Prostate gland (tissue), 2 donors: Measurements from ENCODE around the gene ADGRG6.

Experiments used
- CTCF ChIP-seq, 4 experiments: fragments of 200-600 bp in 2 of 4; fragments of 450-650 bp in 2 of 4; sonication (generic) in 2 of 4; IDR thresholded peaks; 1 replicate in 3 of 4; 2 replicates in 1 of 4; pipeline ENCODE4 v1.5.1; 2016 to 2019; ENCODE audit warnings: antibody characterized with exemption in 4 of 4, mild to moderate bottlenecking in 2 of 4, moderate library complexity in 2 of 4
- POLR2A ChIP-seq: fragments of 450-650 bp; IDR thresholded peaks from one replicate; pipeline ENCODE4 v1.6.1; 2016; ENCODE audit warnings: antibody characterized with exemption, mild to moderate bottlenecking

GRCh38 chr6:142258305-142258704 lies 43.5 kb upstream of the ADGRG6 start:
- TF ChIP-seq CTCF (IDR thresholded peaks at IDR 0.05): no peak
- no peak for TF ChIP-seq POLR2A
